Measurements from ENCODE around the gene PSMB7. TPM values are rescaled to one million over a fixed set of nuclear protein-coding genes. Genes with fewer than 3 reads are reported as not detected.

Gene PSMB7
- polyA plus RNA-seq, 4 donors = 139 to 221 (median 189) TPM

GRCh38 chr9:124450241-124450924, 35.1 kb upstream of the PSMB7 start, which contains the start of gene ADGRD2:
ADGRD2 (plus strand) TSS chr9:124450451; CDS start chr9:124451667, 1,216 bp downstream.
- Histone ChIP-seq H3K4me1 (ENCODE audit: control insufficient read depth in 3 of 3, insufficient read depth in 2 of 3, low read depth in 1 of 3, low read length in 2 of 3) (peaks cover 0 to 4% (median 0%) of the 10 kb centered on the region in 3 donors), H3K27me3 (ENCODE audit: control insufficient read depth in 3 of 3, insufficient read depth in 3 of 3, low read length in 3 of 3) (peaks cover 5 to 52% (median 26%) of the 10 kb centered on the region in 3 donors), H3K4me3 (ENCODE audit: low read depth in 1 of 3, low read length in 3 of 3) (no peak within 1 kb of the TSS), H3K36me3 (ENCODE audit: control insufficient read depth in 3 of 3, insufficient read depth in 2 of 3, low read depth in 1 of 3, low read length in 3 of 3) (no peaks in the 10 kb centered on the region), H3K9me3 (ENCODE audit: control insufficient read depth in 2 of 2, insufficient read depth in 1 of 2, low read depth in 1 of 2, low read length in 1 of 2) (no peaks in the 10 kb centered on the region), H3K27ac (ENCODE audit: low read depth in 1 of 3, low read length in 2 of 3) (no peak within 1 kb of the TSS)
- 5 to 6% (median 5%) methylated on average over 31 to 41 of the region's 41 CpGs for WGBS, 3 donors
- DNase-seq = peak in 1 of 2 donors; percentile 24
- no peak for FAIRE-seq

GRCh38 chr9:124449381-124450151, 34.3 kb upstream of the PSMB7 start:
- DNase-seq = no peak
- Histone ChIP-seq H3K9me3 (ENCODE audit: control insufficient read depth in 2 of 2, insufficient read depth in 1 of 2, low read depth in 1 of 2, low read length in 1 of 2) (no peaks in the 10 kb centered on the region), H3K27ac (ENCODE audit: low read depth in 1 of 3, low read length in 2 of 3) (no peak overlapping the region), H3K4me1 (ENCODE audit: control insufficient read depth in 3 of 3, insufficient read depth in 2 of 3, low read depth in 1 of 3, low read length in 2 of 3) (peaks cover 0 to 4% (median 0%) of the 10 kb centered on the region in 3 donors), H3K27me3 (ENCODE audit: control insufficient read depth in 3 of 3, insufficient read depth in 3 of 3, low read length in 3 of 3) (peaks cover 5 to 52% (median 26%) of the 10 kb centered on the region in 3 donors), H3K36me3 (ENCODE audit: control insufficient read depth in 3 of 3, insufficient read depth in 2 of 3, low read depth in 1 of 3, low read length in 3 of 3) (no peaks in the 10 kb centered on the region), H3K4me3 (ENCODE audit: low read depth in 1 of 3, low read length in 3 of 3) (no peak overlapping the region)
- FAIRE-seq = no peak
- 73 to 82% (median 81%) methylated on average over 13 of the region's 13 CpGs for WGBS, 3 donors

GRCh38 chr9:124448019-124448418, 32.8 kb upstream of the PSMB7 start:
- H3K9me3 ChIP-seq (ENCODE audit: control insufficient read depth in 2 of 2, insufficient read depth in 1 of 2, low read depth in 1 of 2, low read length in 1 of 2) = no peaks in the 10 kb centered on the region
- FAIRE-seq (no peak), DNase-seq (no peak)
- peaks cover 5 to 40% (median 26%) of the 10 kb centered on the region in 3 donors for H3K27me3 ChIP-seq (ENCODE audit: control insufficient read depth in 3 of 3, insufficient read depth in 3 of 3, low read length in 3 of 3)
- H3K4me1 ChIP-seq (ENCODE audit: control insufficient read depth in 3 of 3, insufficient read depth in 2 of 3, low read depth in 1 of 3, low read length in 2 of 3) = peaks cover 0 to 4% (median 0%) of the 10 kb centered on the region in 3 donors
- WGBS, 3 donors = 78 to 85% (median 82%) methylated on average over 7 of the region's 7 CpGs
- H3K4me3 ChIP-seq (ENCODE audit: low read depth in 1 of 3, low read length in 3 of 3) = no peak overlapping the region
- no peak overlapping the region for H3K27ac ChIP-seq (ENCODE audit: low read depth in 1 of 3, low read length in 2 of 3)
- no peaks in the 10 kb centered on the region for H3K36me3 ChIP-seq (ENCODE audit: control insufficient read depth in 3 of 3, insufficient read depth in 2 of 3, low read depth in 1 of 3, low read length in 3 of 3)

GRCh38 chr9:124447297-124447661, 32.0 kb upstream of the PSMB7 start:
- Histone ChIP-seq H3K4me1 (ENCODE audit: control insufficient read depth in 3 of 3, insufficient read depth in 2 of 3, low read depth in 1 of 3, low read length in 2 of 3) (peaks cover 0 to 4% (median 0%) of the 10 kb centered on the region in 3 donors), H3K27me3 (ENCODE audit: control insufficient read depth in 3 of 3, insufficient read depth in 3 of 3, low read length in 3 of 3) (peaks cover 5 to 33% (median 21%) of the 10 kb centered on the region in 3 donors), H3K36me3 (ENCODE audit: control insufficient read depth in 3 of 3, insufficient read depth in 2 of 3, low read depth in 1 of 3, low read length in 3 of 3) (no peaks in the 10 kb centered on the region), H3K4me3 (ENCODE audit: low read depth in 1 of 3, low read length in 3 of 3) (no peak overlapping the region), H3K9me3 (ENCODE audit: control insufficient read depth in 2 of 2, insufficient read depth in 1 of 2, low read depth in 1 of 2, low read length in 1 of 2) (peaks cover 0 to 3% of the 10 kb centered on the region in 2 donors), H3K27ac (ENCODE audit: low read depth in 1 of 3, low read length in 2 of 3) (no peak overlapping the region)
- WGBS, 3 donors = 54 to 64% (median 62%) methylated on average over 4 of the region's 4 CpGs
- no peak for FAIRE-seq
- DNase-seq = no peak

GRCh38 chr9:124444166-124444565, 28.9 kb upstream of the PSMB7 start:
- peaks cover 0 to 4% (median 2%) of the 10 kb centered on the region in 3 donors for H3K27me3 ChIP-seq (ENCODE audit: control insufficient read depth in 3 of 3, insufficient read depth in 3 of 3, low read length in 3 of 3)
- H3K36me3 ChIP-seq (ENCODE audit: control insufficient read depth in 3 of 3, insufficient read depth in 2 of 3, low read depth in 1 of 3, low read length in 3 of 3) = no peaks in the 10 kb centered on the region
- no peaks in the 10 kb centered on the region for H3K4me1 ChIP-seq (ENCODE audit: control insufficient read depth in 3 of 3, insufficient read depth in 2 of 3, low read depth in 1 of 3, low read length in 2 of 3)
- FAIRE-seq (no peak), DNase-seq (no peak)
- H3K4me3 ChIP-seq (ENCODE audit: low read depth in 1 of 3, low read length in 3 of 3) = no peak overlapping the region
- 71 to 83% (median 81%) methylated on average over 3 of the region's 3 CpGs for WGBS, 3 donors
- no peak overlapping the region for H3K27ac ChIP-seq (ENCODE audit: low read depth in 1 of 3, low read length in 2 of 3)
- H3K9me3 ChIP-seq (ENCODE audit: control insufficient read depth in 2 of 2, insufficient read depth in 1 of 2, low read depth in 1 of 2, low read length in 1 of 2) = peaks cover 0 to 7% of the 10 kb centered on the region in 2 donors

- WGBS, 3 donors = 75 to 86% (median 80%) methylated on average over 2 of the region's 2 CpGs
- H3K4me3 ChIP-seq (ENCODE audit: low read depth in 1 of 3, low read length in 3 of 3) = no peak overlapping the region
- FAIRE-seq = no peak
- peaks cover 0 to 12% of the 10 kb centered on the region in 2 donors for H3K9me3 ChIP-seq (ENCODE audit: control insufficient read depth in 2 of 2, insufficient read depth in 1 of 2, low read depth in 1 of 2, low read length in 1 of 2)
- no peak for DNase-seq
- no peak overlapping the region for H3K27ac ChIP-seq (ENCODE audit: low read depth in 1 of 3, low read length in 2 of 3)
- peaks cover 0 to 3% (median 2%) of the 10 kb centered on the region in 3 donors for H3K27me3 ChIP-seq (ENCODE audit: control insufficient read depth in 3 of 3, insufficient read depth in 3 of 3, low read length in 3 of 3)
- no peaks in the 10 kb centered on the region for H3K36me3 ChIP-seq (ENCODE audit: control insufficient read depth in 3 of 3, insufficient read depth in 2 of 3, low read depth in 1 of 3, low read length in 3 of 3)
- H3K4me1 ChIP-seq (ENCODE audit: control insufficient read depth in 3 of 3, insufficient read depth in 2 of 3, low read depth in 1 of 3, low read length in 2 of 3) = no peaks in the 10 kb centered on the region
These were observed 28.4 kb upstream of the PSMB7 start for GRCh38 chr9:124443625-124444024.

- Histone ChIP-seq H3K4me3 (ENCODE audit: low read depth in 1 of 3, low read length in 3 of 3) (no peak overlapping the region), H3K27me3 (ENCODE audit: control insufficient read depth in 3 of 3, insufficient read depth in 3 of 3, low read length in 3 of 3) (peaks cover 0 to 2% (median 0%) of the 10 kb centered on the region in 3 donors), H3K36me3 (ENCODE audit: control insufficient read depth in 3 of 3, insufficient read depth in 2 of 3, low read depth in 1 of 3, low read length in 3 of 3) (no peaks in the 10 kb centered on the region), H3K4me1 (ENCODE audit: control insufficient read depth in 3 of 3, insufficient read depth in 2 of 3, low read depth in 1 of 3, low read length in 2 of 3) (no peaks in the 10 kb centered on the region), H3K9me3 (ENCODE audit: control insufficient read depth in 2 of 2, insufficient read depth in 1 of 2, low read depth in 1 of 2, low read length in 1 of 2) (peaks cover 0 to 12% of the 10 kb centered on the region in 2 donors), H3K27ac (ENCODE audit: low read depth in 1 of 3, low read length in 2 of 3) (no peak overlapping the region)
- DNase-seq (no peak), FAIRE-seq (no peak)
- 74 to 81% (median 76%) methylated on average over 3 of the region's 3 CpGs for WGBS, 3 donors
These were observed 27.6 kb upstream of the PSMB7 start for GRCh38 chr9:124442826-124443225.

GRCh38 chr9:124442379-124442778, 27.1 kb upstream of the PSMB7 start:
- Histone ChIP-seq H3K9me3 (ENCODE audit: control insufficient read depth in 2 of 2, insufficient read depth in 1 of 2, low read depth in 1 of 2, low read length in 1 of 2) (peaks cover 0 to 12% of the 10 kb centered on the region in 2 donors), H3K4me3 (ENCODE audit: low read depth in 1 of 3, low read length in 3 of 3) (no peak overlapping the region), H3K4me1 (ENCODE audit: control insufficient read depth in 3 of 3, insufficient read depth in 2 of 3, low read depth in 1 of 3, low read length in 2 of 3) (no peaks in the 10 kb centered on the region), H3K27ac (ENCODE audit: low read depth in 1 of 3, low read length in 2 of 3) (no peak overlapping the region), H3K36me3 (ENCODE audit: control insufficient read depth in 3 of 3, insufficient read depth in 2 of 3, low read depth in 1 of 3, low read length in 3 of 3) (no peaks in the 10 kb centered on the region), H3K27me3 (ENCODE audit: control insufficient read depth in 3 of 3, insufficient read depth in 3 of 3, low read length in 3 of 3) (peaks cover 0 to 2% (median 0%) of the 10 kb centered on the region in 3 donors)
- DNase-seq (no peak), FAIRE-seq (no peak)

Data from small intestine (tissue), 7 donors.